HG03439 (cell line): ENCODE data around the gene TBL2.
"Not testable (repeated sequence)": the region's sequence is repeated elsewhere in the genome, so short reads cannot be mapped to it uniquely, and the experiment has no call there.

Experiments used
- ATAC-seq: cut with Tn5 transposase; IDR thresholded peaks from one replicate; pipeline ENCODE4 v1.9.1; 2021; ENCODE audit warnings: mild to moderate bottlenecking, moderate library complexity; ENCODE audit not compliant: unreplicated experiment

The TBL2 gene

DNA sequence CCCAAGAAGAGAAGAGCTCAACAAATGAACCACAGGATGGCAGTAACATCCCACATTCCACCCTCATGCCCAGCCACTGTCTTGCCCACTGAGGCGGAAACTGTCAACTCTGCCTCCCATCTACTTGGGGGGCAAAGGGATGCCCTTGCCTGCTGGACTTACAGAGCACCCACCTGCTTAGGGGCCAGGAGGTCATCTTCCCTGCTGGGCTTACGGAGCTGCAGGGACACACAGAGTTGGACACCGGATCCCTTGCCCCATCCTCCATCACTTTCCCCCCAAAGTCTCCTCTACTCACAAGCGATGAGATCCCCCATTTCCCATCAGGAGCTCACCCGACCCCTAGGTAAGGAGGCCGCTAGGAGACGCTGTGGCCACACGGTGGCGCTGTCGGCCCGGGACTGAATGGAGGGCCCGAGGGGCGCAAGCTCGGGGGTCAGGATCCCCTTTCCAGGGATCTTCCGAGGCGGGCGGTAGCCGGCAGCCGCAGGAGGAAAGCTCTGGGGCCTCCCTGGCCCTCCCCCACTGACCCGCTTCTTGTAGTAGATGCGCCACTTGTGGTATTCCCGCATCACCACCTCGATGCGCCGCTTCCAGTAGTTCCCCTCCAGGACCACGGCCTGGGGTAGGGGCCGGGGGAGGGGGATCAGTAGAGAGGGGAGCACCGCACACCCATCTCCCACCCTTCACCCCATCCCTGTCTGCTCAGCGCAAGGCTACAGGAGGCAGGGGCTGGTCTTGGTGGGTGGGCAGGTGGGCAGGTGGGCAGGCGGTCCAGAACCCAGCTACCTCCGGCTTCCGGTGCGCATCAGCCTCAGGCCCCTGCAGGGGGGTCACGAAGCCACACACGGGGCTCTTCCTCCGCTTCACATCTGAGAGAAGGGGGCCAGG is 28.7 kb upstream of the TBL2 start:
- ATAC-seq, result no peak

DNA sequence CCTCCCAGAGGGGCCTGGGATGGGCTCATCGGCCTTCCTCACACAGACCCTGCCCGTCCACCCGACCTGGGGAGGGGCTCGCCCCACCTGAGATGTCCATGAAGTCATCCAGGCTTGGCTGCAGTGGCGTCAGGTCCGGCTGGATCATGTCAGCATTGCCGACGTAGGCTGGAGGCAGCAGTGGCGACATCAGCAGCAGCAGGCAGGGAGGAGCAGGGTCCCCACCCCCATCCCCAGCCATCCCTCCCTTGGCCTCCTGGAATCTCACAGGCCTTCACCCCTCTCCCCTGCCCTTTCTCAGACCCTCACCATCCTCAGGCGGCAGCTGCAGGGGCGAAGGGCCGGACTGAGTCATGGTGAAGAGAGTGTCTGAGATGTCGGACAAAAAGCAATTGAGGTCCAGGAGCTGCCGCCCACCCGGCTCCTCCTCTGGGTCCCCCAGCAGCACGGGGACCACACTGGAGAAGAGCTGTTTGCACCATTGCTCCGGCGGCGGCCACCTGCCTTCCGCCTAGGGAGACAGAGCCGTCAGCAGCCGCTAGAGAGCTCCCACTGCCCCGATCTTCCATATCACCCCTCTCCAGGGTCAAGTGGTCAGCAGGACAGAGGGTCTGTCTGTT is 27.3 kb upstream of the TBL2 start:
- ATAC-seq, result no peak

DNA sequence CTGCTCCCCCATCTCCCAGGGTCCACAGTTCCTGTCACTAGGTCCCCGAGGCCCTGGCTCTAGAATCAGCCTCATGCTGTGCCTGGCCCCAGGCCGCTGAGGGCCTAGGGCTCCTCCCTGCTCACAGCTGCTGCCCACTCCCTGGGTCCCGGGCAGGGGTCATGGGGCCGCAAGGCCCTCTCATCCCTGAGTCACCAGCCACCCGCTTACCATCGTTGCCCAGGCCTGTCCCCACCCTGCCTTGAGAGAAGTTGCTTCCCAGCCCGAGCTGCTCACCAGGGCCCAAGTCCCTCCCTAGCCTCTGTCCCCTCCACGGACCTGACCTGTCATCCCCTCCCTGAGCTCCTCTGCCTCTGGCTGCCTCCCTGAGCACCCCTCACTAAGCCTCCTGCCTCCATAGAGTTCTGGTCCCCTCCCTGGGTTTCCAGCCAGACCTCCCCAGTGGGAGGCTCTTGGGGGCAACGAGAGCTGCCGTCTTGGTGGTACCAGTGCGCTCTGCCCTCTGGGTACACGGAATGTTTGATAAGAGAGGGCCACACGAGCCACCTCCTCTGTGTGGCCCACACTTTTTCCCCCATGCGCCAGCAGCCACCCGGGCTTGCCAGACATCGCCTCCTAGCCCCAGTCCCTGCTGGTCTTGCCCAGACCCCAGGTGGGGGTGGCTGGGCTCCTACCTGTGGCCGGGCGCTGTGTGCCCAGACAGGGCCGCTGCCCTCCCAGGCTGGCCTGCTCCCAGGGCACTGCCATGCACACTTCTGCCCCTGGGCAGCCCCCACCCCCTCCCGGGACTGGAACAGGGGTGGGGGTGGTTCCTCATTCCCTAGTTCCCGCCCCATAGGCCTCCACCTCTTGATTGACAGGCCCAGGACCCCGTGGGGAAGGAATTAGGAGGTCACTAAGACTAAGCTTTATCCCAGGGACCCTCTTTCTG is 24.6 kb upstream of the TBL2 start:
- ATAC-seq, result no peak

DNA sequence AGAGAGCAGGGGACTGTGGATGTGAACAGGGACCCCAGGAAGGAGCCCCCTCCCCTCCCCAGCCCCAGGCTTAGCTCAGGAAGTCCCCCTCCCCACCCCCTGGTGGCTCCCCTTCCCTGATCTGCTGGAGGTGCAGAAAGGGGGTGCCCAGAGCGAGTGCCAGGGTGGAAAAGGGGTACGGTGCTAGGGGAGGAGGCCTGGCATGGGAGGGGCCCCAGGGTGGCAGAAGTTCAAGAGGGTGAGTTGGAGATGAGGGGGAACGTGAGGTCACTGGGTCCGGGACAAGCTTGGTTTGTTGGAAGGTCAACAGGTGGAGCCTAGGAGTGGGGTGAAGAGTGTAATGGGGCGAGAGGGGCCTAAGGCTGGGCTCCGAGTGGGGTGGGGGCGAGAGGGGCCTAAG is 21.5 kb upstream of the TBL2 start:
- ATAC-seq, result no peak

DNA sequence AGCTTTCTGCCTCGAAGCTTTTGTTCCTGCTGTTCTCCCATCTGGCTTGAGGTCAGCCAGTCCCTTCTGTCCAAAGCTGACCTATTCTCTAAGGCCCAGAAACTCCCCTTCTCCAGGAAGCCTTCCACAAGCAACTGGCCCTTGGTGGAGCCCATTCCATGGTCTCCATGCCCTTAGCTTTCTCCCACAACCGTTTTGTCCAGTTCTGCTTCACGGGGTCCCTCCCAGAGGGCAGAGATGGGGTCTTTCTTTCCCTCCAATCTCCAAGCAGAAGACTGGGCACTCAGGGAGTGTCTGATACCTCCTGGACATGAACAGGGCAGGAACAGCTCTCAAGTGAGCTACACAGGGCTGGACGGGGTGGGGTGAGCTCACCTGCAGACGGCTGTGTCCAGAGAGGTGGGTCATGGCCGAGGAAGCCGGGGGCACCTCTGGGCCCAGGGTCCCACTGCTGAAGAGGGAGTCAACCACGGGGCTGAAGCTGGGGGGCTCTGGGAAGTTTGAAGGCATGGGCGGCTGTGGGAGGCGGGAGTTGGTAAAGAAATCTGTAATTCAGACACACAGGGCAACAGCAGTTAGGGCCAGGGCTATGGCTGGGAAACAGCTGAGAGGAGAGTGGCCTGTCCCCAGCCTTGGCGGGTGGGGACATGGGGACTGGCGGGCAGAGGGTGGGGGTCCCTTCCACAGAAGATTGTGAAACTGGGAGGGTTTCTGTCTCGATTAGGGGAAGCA is 20.9 kb upstream of the TBL2 start:
- no peak for ATAC-seq

DNA sequence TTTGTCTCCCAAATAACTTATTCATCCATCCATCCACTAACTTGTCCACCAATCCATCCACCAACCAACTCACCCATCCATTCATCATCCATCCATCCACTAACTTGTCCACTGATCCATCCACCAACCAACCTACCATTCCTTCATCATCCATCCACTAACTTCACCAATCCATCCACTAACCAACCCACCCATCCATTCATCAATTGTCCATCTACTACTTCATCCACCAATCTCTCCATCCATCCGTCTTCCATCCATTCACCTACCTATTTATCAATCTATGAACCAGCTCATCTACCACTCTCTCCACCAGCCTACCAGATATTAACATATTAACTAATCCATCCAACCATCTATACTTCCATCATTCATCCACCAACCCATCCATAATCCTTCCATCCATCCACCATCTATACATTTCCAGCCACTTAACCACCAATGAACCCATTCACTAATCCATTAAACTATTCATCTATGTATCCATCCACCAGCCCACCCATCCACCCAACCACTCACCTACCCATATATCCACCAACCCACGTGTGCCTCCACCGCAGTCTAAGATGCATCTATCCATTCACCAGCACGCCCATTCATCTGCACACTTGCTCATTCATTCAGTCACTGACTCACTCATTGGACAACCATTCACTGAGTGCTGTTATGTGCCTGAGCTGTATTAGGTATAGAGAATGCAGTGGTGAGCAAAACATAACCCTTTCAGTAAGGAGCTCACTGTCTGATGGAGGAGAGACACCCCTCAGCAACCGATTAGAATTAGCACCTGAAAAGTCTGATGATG is 19.8 kb upstream of the TBL2 start:
- ATAC-seq, result no peak

DNA sequence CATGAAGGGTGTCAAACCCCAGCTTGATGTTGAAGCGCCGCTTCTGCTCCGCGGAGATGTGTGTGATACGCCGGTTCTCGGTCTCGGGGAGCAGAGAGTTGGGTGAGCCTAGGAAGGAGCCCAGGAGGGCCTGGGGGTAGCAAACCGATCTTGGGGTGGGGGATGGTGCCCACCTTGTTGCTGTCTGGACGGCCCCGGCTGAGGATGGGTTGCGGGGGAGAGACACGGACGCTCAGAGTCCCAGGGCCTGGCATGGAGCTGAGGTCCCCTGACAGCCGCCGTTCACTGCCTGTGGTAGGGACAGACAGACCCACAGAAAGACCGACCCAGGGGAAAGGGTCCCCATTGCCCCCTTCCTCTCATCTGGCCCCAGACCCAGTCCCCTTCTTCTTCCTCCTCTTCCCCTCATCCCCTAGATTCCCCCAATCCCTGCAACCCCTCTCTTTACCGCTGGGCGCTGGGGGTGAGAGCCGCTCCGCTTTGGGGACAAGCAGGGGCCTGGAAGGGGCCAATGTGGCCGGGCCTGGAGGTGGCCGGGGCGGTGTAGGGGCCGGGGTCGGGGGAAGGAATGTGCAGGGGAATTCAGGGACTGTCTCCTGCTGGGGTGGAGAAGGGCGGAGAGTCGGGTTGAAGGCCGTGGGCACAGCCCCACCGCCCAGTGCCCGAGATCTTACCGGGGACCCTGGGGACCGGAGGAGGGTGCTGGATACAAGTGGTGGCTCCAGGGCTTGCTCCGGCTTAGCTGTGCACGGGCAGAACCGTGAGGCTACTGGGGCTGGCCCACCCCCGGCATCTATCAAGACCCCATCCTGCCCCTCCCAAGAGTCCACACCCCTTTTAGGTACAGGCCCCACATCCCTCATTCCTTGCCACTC is 18.0 kb upstream of the TBL2 start:
- ATAC-seq, result no peak

DNA sequence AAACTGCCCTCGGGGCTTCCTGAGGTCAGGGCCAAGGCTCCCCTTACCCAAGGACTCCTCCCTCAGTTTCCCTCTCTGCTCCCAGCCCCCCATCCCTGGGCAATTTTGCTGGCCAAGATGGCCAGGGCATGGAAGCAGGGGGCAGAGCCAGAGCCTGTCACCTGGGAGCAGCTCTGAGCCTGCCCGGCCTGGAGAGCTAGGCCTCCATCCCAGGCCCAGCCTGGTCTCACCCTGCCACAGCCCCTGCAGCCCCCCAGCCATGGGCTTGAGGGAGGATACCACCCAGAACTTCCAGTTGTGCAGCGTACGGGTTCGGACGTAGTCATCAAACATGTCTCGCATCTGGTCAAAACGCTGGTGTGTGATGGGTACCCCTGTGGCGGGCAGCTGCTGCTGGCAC is 17.0 kb upstream of the TBL2 start:
- ATAC-seq, result no peak

DNA sequence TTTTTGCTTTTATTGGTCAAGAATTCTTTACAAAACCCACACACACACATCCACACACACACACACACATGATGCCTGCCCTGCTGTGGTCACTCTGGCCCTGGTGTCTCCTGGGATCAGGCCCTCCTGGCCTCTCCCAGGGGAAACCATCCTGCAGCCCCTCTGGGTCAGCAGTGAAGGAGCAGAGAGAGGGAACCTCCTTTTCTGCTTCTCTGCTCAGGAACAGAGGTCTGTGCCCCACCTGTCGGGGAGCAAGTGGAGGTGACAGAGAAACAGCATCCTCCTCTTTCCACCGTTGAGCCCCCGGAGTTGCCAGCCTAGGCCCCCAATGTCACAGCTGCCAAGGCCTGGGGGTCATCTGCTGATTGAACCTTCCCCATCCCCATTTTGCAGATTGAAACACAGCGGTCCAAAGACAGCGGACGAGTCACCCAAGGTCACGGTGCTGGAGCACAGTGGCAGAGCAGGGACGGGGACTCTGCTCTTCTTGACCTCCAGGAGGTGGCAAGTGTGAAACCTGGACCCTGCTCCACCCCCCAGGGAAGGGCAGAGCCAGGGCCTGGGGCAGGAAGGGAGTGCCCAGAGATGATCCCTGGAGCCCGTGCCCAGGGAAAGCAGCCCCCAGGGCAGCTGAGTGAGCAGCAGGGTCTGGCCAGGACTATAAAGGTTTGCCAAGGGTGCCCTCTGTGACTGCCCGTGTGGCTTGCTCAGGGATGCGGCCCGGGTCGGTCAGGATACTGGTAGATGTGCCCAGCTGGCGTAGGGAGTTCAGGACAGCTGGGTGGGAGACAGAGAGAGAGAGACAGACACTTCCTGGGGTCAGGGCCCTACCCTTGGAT is 15.0 kb upstream of the TBL2 start:
- ATAC-seq, result no peak

DNA sequence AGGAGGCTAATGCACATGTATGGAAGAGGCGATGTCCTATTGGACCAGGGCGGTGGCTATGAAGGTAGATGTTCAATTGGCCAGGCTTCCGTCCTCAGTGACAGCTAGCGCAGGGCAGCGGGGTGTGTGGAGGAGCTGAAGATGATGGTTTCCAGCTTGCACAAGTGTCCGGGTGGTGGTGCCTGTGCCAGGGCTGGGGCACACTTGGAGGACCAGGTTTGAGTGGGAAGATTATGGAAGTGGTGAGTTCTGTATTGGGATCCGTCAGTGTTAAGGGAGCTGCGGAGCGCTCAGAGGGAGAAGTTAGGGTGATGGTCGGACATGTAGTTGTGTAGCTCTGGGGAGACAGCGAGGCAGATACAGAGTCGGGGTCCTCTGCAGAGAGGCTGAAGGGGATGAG is 8.5 kb upstream of the TBL2 start:
- ATAC-seq, result no peak

DNA sequence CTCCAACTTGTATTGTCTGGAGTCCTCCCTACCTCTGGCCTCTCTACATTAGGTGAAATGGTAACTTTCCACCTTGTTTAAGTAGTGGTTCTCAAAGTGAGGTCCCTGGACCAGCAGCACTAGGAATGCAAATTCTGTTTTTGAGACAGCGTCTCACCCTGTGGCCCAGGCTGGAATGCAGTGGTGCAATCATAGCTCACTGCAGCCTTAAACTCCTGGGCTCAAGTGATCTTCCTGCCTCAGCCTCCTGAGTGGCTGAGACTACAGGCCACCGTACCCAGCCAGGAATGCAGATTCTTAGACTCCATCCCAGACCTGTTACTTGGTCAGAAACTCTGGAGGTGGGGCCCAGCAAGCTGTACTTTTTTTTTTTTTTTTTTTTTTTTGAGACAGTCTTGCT is 6.8 kb upstream of the TBL2 start:
- no peak for ATAC-seq

DNA sequence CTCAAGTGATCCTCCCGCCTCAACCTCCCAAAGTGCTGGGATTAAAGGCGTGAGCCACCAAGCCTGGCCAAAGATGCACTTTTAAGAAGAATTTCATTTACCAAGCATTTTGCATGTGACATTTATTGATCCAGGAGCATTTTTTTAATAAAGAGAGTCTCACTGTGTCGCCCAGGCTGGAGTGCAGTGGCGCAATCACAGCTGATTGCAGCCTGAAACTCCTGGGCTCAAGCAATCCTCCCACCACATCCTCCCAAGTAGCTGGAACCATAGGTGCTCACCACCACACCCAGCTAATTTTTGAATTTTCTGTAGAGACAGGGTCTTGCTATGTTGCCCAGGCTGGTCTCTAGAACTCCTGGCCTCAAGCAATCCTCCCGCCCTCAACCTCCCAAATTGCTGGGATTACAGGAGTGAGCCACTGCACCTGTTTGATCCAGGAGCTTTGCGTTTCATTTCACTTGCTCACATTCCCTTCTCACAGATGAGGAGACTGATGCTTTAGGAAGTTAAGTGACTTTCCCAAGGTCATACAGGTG is 4.4 kb upstream of the TBL2 start:
- ATAC-seq, result no peak

DNA sequence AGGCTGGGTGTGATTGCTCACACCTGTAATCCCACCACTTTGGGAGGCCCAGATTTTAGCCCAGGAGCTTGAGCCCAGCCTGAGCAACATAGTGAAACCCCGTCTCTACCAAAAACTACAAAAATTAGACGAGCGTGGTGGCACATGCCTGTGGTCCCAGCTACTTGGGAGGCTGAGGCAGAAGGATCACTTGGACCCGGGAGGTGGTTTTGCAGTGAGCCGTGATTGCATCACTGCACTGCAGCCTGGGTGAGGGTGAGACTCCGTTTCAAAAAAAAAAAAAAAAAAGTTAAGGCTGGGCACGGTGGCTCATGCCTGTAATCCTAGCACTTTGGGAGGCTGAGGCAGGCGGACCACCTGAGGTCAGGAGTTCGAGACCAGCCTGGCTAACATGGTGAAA is 2.6 kb upstream of the TBL2 start:
- not testable (repeated sequence) for ATAC-seq

DNA sequence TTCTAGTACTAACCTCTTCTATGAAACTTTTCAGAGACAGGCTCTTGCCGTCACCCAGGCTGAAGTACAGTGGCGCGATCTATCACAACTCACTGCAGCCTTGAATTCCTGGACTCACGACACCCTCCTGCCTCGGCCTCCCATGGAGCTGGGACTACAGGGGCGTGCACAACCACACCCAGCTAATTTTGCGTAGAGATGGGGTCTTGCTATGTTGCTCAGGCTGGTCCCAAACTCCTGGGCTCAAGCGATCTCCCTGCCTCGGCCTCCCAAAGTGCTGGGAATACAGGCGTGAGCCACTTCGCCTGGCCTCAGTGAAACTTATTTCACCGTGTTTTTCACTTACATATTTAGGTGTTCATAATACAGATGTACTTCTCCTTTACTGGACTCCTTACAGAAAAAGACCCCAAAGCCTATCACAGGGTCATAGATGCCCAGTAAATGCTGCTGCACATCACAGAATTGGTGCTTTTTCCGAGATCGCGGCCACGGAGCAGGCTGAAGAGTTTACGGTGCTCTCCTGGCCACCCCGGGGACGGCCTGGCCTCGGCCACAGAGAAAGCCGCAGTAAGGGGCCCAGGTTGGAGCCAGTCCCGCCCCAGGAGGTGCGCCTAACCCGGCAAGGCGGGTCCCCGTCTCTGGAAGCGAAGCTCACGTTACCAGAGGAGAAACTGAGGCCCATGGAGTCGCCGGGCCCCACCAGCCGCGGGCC is 595 bp downstream of the TBL2 start:
- peak; percentile 16 for ATAC-seq

DNA sequence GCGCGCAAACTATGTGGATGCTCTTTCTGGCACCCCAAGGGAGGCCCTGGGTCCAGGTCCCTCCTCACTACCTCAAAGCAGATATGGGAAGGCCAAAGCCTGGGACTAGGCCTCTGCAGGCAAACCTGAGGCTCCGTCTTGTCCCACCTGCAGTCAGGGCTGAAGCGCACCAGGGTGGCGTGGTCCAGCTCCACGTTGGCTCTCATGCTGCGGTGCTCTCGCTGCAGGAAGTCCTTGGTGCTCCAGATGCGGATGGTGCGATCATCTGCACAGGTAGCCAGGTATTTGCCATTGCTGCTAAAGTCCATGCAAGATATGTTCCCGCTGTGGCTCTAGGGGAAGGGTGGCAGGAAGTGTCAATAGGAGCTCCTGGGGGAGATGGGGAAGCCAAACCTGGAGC is 4.6 kb downstream of the TBL2 start:
- no peak for ATAC-seq

DNA sequence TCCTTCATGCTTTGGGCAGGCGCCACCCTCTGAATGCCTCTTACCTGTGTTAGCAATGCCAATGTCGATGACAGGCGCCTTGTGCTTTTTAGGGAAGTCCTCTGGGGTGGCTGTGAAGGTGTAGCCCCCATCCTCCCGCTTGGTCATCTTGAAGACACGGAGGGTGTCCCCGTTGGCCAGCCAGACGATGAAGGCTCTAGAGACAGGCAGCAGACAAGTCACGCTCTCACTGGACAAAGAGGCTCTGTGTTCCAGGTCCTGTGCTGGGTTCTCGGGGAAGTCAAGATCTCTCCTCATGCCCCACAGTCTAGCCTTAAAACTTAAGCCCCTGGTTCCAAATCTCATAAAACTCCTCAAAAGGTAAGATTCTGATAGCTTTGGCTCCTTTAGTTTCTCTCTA is 5.1 kb downstream of the TBL2 start:
- ATAC-seq, result no peak

DNA sequence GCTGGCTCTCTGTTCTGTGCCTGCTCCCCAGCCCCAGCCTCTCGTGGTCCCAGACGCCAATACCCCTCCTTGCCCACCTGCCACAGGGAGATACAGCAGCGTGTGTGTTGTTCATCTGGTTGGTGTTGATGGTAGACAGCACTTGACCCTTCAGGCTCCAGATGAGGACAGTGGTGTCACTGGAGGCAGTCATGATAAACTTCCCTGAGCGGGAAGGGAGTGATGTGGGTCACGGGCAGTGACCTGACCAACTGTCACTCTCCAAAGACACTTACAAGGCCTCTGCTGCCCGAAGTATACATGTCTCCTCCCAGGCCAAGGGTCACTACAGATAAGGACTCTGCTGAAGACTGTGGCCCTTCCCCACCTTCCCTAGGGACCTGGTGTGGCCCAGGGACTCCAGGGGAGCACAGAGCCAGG is 5.6 kb downstream of the TBL2 start:
- no peak for ATAC-seq
